ENCODE measurements around the gene CAST.

- TF ChIP-seq POLR2A (IDR thresholded peaks at IDR 0.05) (no peak), CTCF (IDR thresholded peaks at IDR 0.05 in 8 of 11, conservative IDR thresholded peaks at IDR 0.05 in 3 of 11) (no peak)
Measured at GRCh38 chr5:96640696-96641095, 21.5 kb upstream of the CAST start.

Data from spleen (tissue), 7 donors.